Activated CD4-positive, alpha-beta T cell treated with anti-CD3 and anti-CD28 coated beads for 36 hours (primary cell): ENCODE results near the gene PIGH. TPM values are rescaled to one million over a fixed set of nuclear protein-coding genes. Genes with fewer than 3 reads are reported as not detected.

ENCODE experiments used
- ATAC-seq: fragments of 200-7000 bp; cut with Tn5 transposase; one replicate; pipeline ENCODE4 v1.10.0; 2021; ENCODE audit warnings: mild to moderate bottlenecking, moderate library complexity
- CTCF ChIA-PET: fragments of 350-600 bp; sonication (Branson Sonifier 250); formaldehyde crosslinking; loops from one replicate; lab custom pipeline; 2021; ENCODE audit warnings: antibody characterized with exemption; lab: Charles Lee
- POLR2A ChIA-PET: fragments of 350-600 bp; sonication (Branson Sonifier 250); formaldehyde crosslinking; loops from one replicate; lab custom pipeline; 2021; ENCODE audit warnings: antibody characterized with exemption, inconsistent platforms; lab: Charles Lee
- DNase-seq: peaks from one replicate; pipeline ENCODE4 v3.0.0-alpha.2; 2020
- H3K27ac Mint-ChIP-seq: one replicate; pipeline ENCODE4 v1.8.0; 2021; ENCODE audit warnings: mixed read lengths
- H3K27me3 Mint-ChIP-seq: one replicate; pipeline ENCODE4 v1.8.0; 2021; ENCODE audit warnings: mixed read lengths
- H3K36me3 Mint-ChIP-seq: one replicate; pipeline ENCODE4 v1.8.0; 2021; ENCODE audit warnings: low read depth, mixed read lengths
- H3K4me1 Mint-ChIP-seq: one replicate; pipeline ENCODE4 v1.8.0; 2021; ENCODE audit warnings: mixed read lengths
- H3K4me3 Mint-ChIP-seq: one replicate; pipeline ENCODE4 v1.8.0; 2021; ENCODE audit warnings: mild to moderate bottlenecking, moderate library complexity, mixed read lengths
- H3K9me3 Mint-ChIP-seq: one replicate; pipeline ENCODE4 v1.8.0; 2021; ENCODE audit warnings: low read depth, mixed read lengths
- intact Hi-C, 2 experiments: fragments of 100-400 bp; cut with DNase I in 1 of 2; cut with micrococcal nuclease in 1 of 2; formaldehyde crosslinking; loops; one replicate each; pipeline versions ENCODE4 v1.14.2 to v1.15.1; 2022 to 2024; cut with DNase I, micrococcal nuclease
- total RNA-seq, 2 experiments: library from RNA; stranded (reverse); gene quantifications; one replicate each; pipeline ENCODE4 v1.2.3, GENCODE V29; 2021

The PIGH gene
- total RNA-seq, result 10 to 100 TPM; 14.9 to 21.4 TPM

GRCh38 chr14:67599698-67600561, at the start of gene PIGH:
Gene PIGH, minus strand, starts transcription at chr14:67600268. Its CDS starts 65 bp downstream, at chr14:67600203.
- ChIA-PET POLR2A (interaction anchor here (0.5 to 1.4 kb wide), 8 partner anchors 8 to 104 kb away, joined by 3 to 7 read pairs (median 4); partner anchors contain the start of gene RDH11), CTCF (interaction anchor here (0.6 to 4.5 kb wide), 24 partner anchors 10 to 344 kb away, joined by 3 to 39 read pairs (median 5); partner anchors contain the start of genes ARG2, PLEK2, RDH12 and ZFYVE26)
- Mint-ChIP-seq H3K27ac (peak within 1 kb of the TSS; percentile 94), H3K9me3 (no peaks in the 10 kb centered on the region), H3K36me3 (peaks cover 13% of the 10 kb centered on the region), H3K4me3 (peak within 1 kb of the TSS; percentile 94), H3K4me1 (peaks cover 34% of the 10 kb centered on the region), H3K27me3 (no peaks in the 10 kb centered on the region)
- ATAC-seq (peak; percentile 99), DNase-seq (peak; percentile 97)
- intact Hi-C loops, result loop anchor here (1.0 to 10.0 kb wide), 10 partner anchors 18 to 1195 kb away; partner anchors contain the start of genes RDH11 (in 2 of the 2), ARG2 (in 1 of the 2), ATP6V1D (in 1 of the 2) and GPHN (in 1 of the 2)

- ChIA-PET CTCF (no interaction called here), POLR2A (no interaction called here)
- Mint-ChIP-seq H3K4me3 (no peak overlapping the region), H3K4me1 (peaks cover 12% of the 10 kb centered on the region), H3K27me3 (no peaks in the 10 kb centered on the region), H3K36me3 (peaks cover 12% of the 10 kb centered on the region), H3K9me3 (no peaks in the 10 kb centered on the region), H3K27ac (no peak overlapping the region)
- ATAC-seq (no peak), DNase-seq (no peak)
- intact Hi-C loops, result no loop called here
These were observed 46.1 kb upstream of the PIGH start for GRCh38 chr14:67646131-67646530.

GRCh38 chr14:67645414-67645813, 45.3 kb upstream of the PIGH start:
- POLR2A ChIA-PET, result no interaction called here
- intact Hi-C loops, result no loop called here
- H3K4me1 Mint-ChIP-seq, result peaks cover 12% of the 10 kb centered on the region
- no peak overlapping the region for H3K4me3 Mint-ChIP-seq
- ATAC-seq, result no peak
- H3K27me3 Mint-ChIP-seq, result no peaks in the 10 kb centered on the region
- CTCF ChIA-PET, result interaction anchor here (0.6 kb wide), 1 partner anchor 19 kb away, joined by 3 read pairs; no protein-coding TSS in a partner anchor
- H3K27ac Mint-ChIP-seq, result no peak overlapping the region
- H3K9me3 Mint-ChIP-seq, result no peaks in the 10 kb centered on the region
- no peak for DNase-seq
- H3K36me3 Mint-ChIP-seq, result peaks cover 10% of the 10 kb centered on the region

GRCh38 chr14:67644428-67644827, 44.4 kb upstream of the PIGH start:
- CTCF ChIA-PET, result interaction anchor here (0.7 to 1.7 kb wide), 7 partner anchors 11 to 211 kb away, joined by 3 to 6 read pairs (median 3); no protein-coding TSS in a partner anchor
- H3K4me3 Mint-ChIP-seq, result no peak overlapping the region
- intact Hi-C loops, result no loop called here
- POLR2A ChIA-PET, result no interaction called here
- H3K36me3 Mint-ChIP-seq, result peaks cover 7% of the 10 kb centered on the region
- H3K9me3 Mint-ChIP-seq, result no peaks in the 10 kb centered on the region
- no peaks in the 10 kb centered on the region for H3K27me3 Mint-ChIP-seq
- no peak overlapping the region for H3K27ac Mint-ChIP-seq
- no peak for DNase-seq
- no peak for ATAC-seq
- H3K4me1 Mint-ChIP-seq, result peaks cover 12% of the 10 kb centered on the region

- Mint-ChIP-seq H3K36me3 (peaks cover 7% of the 10 kb centered on the region), H3K4me3 (no peak overlapping the region), H3K4me1 (peaks cover 12% of the 10 kb centered on the region), H3K27me3 (no peaks in the 10 kb centered on the region), H3K9me3 (no peaks in the 10 kb centered on the region), H3K27ac (peak overlapping the region; percentile 24)
- CTCF ChIA-PET, result interaction anchor here (0.6 to 1.7 kb wide), 6 partner anchors 16 to 1024 kb away, joined by 3 to 6 read pairs (median 3); no protein-coding TSS in a partner anchor
- DNase-seq (no peak), ATAC-seq (no peak)
- POLR2A ChIA-PET, result no interaction called here
- intact Hi-C loops, result no loop called here
These were observed 43.6 kb upstream of the PIGH start for GRCh38 chr14:67643713-67644112.

GRCh38 chr14:67641902-67642749, 42.1 kb upstream of the PIGH start:
- Mint-ChIP-seq H3K9me3 (no peaks in the 10 kb centered on the region), H3K4me3 (no peak overlapping the region), H3K27me3 (no peaks in the 10 kb centered on the region), H3K36me3 (peaks cover 5% of the 10 kb centered on the region), H3K4me1 (peaks cover 12% of the 10 kb centered on the region), H3K27ac (peak overlapping the region; percentile 56)
- ChIA-PET POLR2A (no interaction called here), CTCF (interaction anchor here (0.7 to 1.9 kb wide), 7 partner anchors 19 to 62 kb away, joined by 3 to 9 read pairs (median 5); partner anchors contain the start of gene VTI1B)
- ATAC-seq (peak; percentile 89), DNase-seq (peak; percentile 39)
- intact Hi-C loops, result no loop called here

GRCh38 chr14:67641480-67641879, 41.4 kb upstream of the PIGH start:
- H3K4me1 Mint-ChIP-seq, result peaks cover 14% of the 10 kb centered on the region
- no peak overlapping the region for H3K27ac Mint-ChIP-seq
- intact Hi-C loops, result no loop called here
- peaks cover 2% of the 10 kb centered on the region for H3K36me3 Mint-ChIP-seq
- no peak for DNase-seq
- ChIA-PET POLR2A (no interaction called here), CTCF (interaction anchor here (0.7 to 1.9 kb wide), 4 partner anchors 20 to 63 kb away, joined by 3 to 7 read pairs (median 5); no protein-coding TSS in a partner anchor)
- no peak overlapping the region for H3K4me3 Mint-ChIP-seq
- no peaks in the 10 kb centered on the region for H3K9me3 Mint-ChIP-seq
- ATAC-seq, result no peak
- H3K27me3 Mint-ChIP-seq, result no peaks in the 10 kb centered on the region

- no peaks in the 10 kb centered on the region for H3K27me3 Mint-ChIP-seq
- ChIA-PET POLR2A (no interaction called here), CTCF (no interaction called here)
- ATAC-seq (no peak), DNase-seq (no peak)
- no peak overlapping the region for H3K4me3 Mint-ChIP-seq
- no peaks in the 10 kb centered on the region for H3K9me3 Mint-ChIP-seq
- no peak overlapping the region for H3K27ac Mint-ChIP-seq
- H3K36me3 Mint-ChIP-seq, result peaks cover 2% of the 10 kb centered on the region
- intact Hi-C loops, result no loop called here
- peaks cover 14% of the 10 kb centered on the region for H3K4me1 Mint-ChIP-seq
These were observed 38.6 kb upstream of the PIGH start for GRCh38 chr14:67638642-67639041.

GRCh38 chr14:67636361-67636919, 36.4 kb upstream of the PIGH start:
- no peak overlapping the region for H3K4me3 Mint-ChIP-seq
- ATAC-seq, result peak; percentile 95

GRCh38 chr14:67633451-67634147, 33.5 kb upstream of the PIGH start:
- Mint-ChIP-seq H3K9me3 (no peaks in the 10 kb centered on the region), H3K4me1 (peaks cover 3% of the 10 kb centered on the region), H3K27me3 (no peaks in the 10 kb centered on the region), H3K4me3 (no peak overlapping the region), H3K36me3 (no peaks in the 10 kb centered on the region), H3K27ac (no peak overlapping the region)
- ChIA-PET POLR2A (no interaction called here), CTCF (no interaction called here)
- DNase-seq (no peak), ATAC-seq (no peak)
- intact Hi-C loops, result no loop called here

More at GRCh38 chr14:67636361-67636919, 36.4 kb upstream of the PIGH start:
- Mint-ChIP-seq H3K36me3 (no peaks in the 10 kb centered on the region), H3K27ac (peak overlapping the region; percentile 58), H3K27me3 (no peaks in the 10 kb centered on the region), H3K9me3 (no peaks in the 10 kb centered on the region), H3K4me1 (peaks cover 3% of the 10 kb centered on the region)
- POLR2A ChIA-PET, result no interaction called here
- CTCF ChIA-PET, result interaction anchor here (0.7 to 0.9 kb wide), 2 partner anchors 12 to 65 kb away, joined by 3 read pairs; no protein-coding TSS in a partner anchor
- DNase-seq, result peak; percentile 8
- intact Hi-C loops, result no loop called here
